Measurements from ENCODE around the gene PPA1.

DNA sequence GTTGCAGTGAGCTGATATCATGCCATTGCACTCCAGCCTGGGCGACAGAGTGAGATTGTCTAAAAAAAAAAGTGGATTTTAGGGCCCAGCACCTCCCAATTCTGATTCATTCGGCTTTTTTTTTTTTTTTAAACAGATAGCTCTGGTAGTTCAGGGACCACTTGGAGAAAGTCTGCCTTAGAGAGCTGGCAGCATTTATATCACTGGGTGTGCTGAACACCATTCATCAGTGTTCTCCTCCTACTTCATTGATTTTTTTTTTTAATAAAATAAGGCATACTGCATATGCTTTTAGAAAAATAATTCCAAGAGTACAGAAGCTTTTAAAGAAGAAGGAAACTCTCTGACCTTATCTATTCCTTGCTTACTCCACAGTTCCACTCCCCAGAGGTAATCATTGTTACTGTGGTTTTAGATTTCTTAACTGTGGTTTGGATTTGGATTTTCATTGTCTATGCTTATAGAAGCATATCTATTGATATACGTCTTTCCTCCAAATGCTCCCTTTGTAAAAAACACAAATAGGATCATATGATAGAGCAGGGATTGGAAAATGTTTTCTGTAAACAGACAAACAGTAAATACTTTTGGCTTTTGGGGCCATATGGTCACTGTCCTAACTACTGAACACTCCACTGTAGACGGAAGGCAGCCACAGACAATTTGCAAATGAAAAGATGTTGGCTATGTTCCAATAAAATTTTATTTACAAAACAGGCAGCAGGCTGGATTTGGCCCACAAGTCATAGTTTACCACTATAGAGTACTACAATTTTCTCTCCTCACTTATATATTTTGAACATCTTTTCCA, 41.9 kb downstream of the PPA1 start:
- TF ChIP-seq, protein P1, sequence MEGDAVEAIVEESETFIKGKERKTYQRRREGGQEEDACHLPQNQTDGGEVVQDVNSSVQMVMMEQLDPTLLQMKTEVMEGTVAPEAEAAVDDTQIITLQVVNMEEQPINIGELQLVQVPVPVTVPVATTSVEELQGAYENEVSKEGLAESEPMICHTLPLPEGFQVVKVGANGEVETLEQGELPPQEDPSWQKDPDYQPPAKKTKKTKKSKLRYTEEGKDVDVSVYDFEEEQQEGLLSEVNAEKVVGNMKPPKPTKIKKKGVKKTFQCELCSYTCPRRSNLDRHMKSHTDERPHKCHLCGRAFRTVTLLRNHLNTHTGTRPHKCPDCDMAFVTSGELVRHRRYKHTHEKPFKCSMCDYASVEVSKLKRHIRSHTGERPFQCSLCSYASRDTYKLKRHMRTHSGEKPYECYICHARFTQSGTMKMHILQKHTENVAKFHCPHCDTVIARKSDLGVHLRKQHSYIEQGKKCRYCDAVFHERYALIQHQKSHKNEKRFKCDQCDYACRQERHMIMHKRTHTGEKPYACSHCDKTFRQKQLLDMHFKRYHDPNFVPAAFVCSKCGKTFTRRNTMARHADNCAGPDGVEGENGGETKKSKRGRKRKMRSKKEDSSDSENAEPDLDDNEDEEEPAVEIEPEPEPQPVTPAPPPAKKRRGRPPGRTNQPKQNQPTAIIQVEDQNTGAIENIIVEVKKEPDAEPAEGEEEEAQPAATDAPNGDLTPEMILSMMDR (IDR thresholded peaks at IDR 0.05 in 2 of 3, conservative IDR thresholded peaks at IDR 0.05 in 1 of 3; ENCODE audit: borderline replicate concordance in 1 of 3, insufficient read depth in 1 of 3, low read depth in 2 of 3, low read length in 2 of 3): no peak
- TF ChIP-seq SP1 (IDR thresholded peaks at IDR 0.05; ENCODE audit: low read depth) (no peak), POLR2A (IDR thresholded peaks at IDR 0.05; ENCODE audit: borderline replicate concordance, extremely low read depth, insufficient read depth, insufficient read length) (no peak), ELF1 (IDR thresholded peaks at IDR 0.05; ENCODE audit: borderline replicate concordance, low read depth) (no peak), RAD21 (IDR thresholded peaks at IDR 0.05; ENCODE audit: low read depth) (no peak), JUND (IDR thresholded peaks at IDR 0.05) (no peak), EZH2phosphoT487 (IDR thresholded peaks at IDR 0.05; ENCODE audit: borderline replicate concordance) (no peak), CEBPB (IDR thresholded peaks at IDR 0.05; ENCODE audit: low read depth) (no peak), FOSL1 (IDR thresholded peaks at IDR 0.05; ENCODE audit: low read depth) (no peak), POLR2AphosphoS5 (IDR thresholded peaks at IDR 0.05; ENCODE audit: low read depth, low read length) (no peak)
- TF ChIP-seq, protein P2, sequence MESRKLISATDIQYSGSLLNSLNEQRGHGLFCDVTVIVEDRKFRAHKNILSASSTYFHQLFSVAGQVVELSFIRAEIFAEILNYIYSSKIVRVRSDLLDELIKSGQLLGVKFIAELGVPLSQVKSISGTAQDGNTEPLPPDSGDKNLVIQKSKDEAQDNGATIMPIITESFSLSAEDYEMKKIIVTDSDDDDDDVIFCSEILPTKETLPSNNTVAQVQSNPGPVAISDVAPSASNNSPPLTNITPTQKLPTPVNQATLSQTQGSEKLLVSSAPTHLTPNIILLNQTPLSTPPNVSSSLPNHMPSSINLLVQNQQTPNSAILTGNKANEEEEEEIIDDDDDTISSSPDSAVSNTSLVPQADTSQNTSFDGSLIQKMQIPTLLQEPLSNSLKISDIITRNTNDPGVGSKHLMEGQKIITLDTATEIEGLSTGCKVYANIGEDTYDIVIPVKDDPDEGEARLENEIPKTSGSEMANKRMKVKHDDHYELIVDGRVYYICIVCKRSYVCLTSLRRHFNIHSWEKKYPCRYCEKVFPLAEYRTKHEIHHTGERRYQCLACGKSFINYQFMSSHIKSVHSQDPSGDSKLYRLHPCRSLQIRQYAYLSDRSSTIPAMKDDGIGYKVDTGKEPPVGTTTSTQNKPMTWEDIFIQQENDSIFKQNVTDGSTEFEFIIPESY (IDR thresholded peaks at IDR 0.05; ENCODE audit: extremely low read depth, insufficient replicate concordance, low read length): no peak

Data from HCT116 (cell line).